Kidney epithelial cell (primary cell): ENCODE data around the gene BARX2. TPM values are rescaled to one million over a fixed set of nuclear protein-coding genes. Genes with fewer than 3 reads are reported as not detected.

Experiments
- DNase-seq: peaks from one replicate; pipeline ENCODE4 v3.0.0-alpha.2; 2010; ENCODE audit warnings: low read depth
- H3K27me3 ChIP-seq: 2 replicates; pipeline ENCODE4 v1.6.0; 2011; ENCODE audit warnings: low read length; ENCODE audit not compliant: control insufficient read depth, insufficient read depth
- H3K36me3 ChIP-seq: 2 replicates; pipeline ENCODE4 v1.5.1; 2011; ENCODE audit warnings: low read length; ENCODE audit not compliant: control insufficient read depth, insufficient read depth
- H3K4me3 ChIP-seq: 2 replicates; pipeline ENCODE4 v1.5.1; 2011; ENCODE audit warnings: low read depth, mild to moderate bottlenecking, control low read depth, low read length
- total RNA-seq: library from RNA; depleted of rRNA; stranded (reverse); fragments of >200 nt; gene quantifications from 2 replicates; pipeline ENCODE4 v1.2.3, GENCODE V29; 2015
- TF ChIP-seq, protein P1 (sequence below): IDR thresholded peaks from 2 replicates; pipeline ENCODE4 v1.5.1; 2011; ENCODE audit warnings: mild to moderate bottlenecking, moderate library complexity, low read length, control low read depth, inconsistent platforms; ENCODE audit not compliant: insufficient read depth, poor library complexity, severe bottlenecking

Gene BARX2
- total RNA-seq, 1 donor from 2014 or later: not detected

DNA sequence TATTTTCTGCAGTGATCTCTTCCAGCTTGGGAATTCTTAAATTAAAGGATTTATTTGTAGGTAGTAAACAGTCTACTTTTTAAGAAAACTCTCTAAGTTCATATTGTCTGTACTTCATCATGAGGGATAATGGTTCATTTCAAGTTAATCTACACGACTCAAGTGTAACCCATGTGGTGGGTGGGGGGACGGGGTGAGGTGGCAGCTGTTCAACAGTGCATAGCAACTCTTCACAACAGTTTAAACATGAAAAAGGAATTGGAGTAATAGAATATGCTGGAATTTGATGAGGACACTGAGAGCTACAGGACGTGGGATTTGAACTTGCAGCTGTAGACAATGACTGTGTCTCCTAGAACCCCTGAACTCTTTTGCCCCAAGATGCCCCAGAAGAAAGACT is 20.8 kb downstream of the BARX2 start:
- no peak for DNase-seq
- TF ChIP-seq, protein P1, sequence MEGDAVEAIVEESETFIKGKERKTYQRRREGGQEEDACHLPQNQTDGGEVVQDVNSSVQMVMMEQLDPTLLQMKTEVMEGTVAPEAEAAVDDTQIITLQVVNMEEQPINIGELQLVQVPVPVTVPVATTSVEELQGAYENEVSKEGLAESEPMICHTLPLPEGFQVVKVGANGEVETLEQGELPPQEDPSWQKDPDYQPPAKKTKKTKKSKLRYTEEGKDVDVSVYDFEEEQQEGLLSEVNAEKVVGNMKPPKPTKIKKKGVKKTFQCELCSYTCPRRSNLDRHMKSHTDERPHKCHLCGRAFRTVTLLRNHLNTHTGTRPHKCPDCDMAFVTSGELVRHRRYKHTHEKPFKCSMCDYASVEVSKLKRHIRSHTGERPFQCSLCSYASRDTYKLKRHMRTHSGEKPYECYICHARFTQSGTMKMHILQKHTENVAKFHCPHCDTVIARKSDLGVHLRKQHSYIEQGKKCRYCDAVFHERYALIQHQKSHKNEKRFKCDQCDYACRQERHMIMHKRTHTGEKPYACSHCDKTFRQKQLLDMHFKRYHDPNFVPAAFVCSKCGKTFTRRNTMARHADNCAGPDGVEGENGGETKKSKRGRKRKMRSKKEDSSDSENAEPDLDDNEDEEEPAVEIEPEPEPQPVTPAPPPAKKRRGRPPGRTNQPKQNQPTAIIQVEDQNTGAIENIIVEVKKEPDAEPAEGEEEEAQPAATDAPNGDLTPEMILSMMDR: no peak
- no peak overlapping the region for H3K4me3 ChIP-seq
- H3K27me3 ChIP-seq: no peaks in the 10 kb centered on the region
- no peaks in the 10 kb centered on the region for H3K36me3 ChIP-seq

DNA sequence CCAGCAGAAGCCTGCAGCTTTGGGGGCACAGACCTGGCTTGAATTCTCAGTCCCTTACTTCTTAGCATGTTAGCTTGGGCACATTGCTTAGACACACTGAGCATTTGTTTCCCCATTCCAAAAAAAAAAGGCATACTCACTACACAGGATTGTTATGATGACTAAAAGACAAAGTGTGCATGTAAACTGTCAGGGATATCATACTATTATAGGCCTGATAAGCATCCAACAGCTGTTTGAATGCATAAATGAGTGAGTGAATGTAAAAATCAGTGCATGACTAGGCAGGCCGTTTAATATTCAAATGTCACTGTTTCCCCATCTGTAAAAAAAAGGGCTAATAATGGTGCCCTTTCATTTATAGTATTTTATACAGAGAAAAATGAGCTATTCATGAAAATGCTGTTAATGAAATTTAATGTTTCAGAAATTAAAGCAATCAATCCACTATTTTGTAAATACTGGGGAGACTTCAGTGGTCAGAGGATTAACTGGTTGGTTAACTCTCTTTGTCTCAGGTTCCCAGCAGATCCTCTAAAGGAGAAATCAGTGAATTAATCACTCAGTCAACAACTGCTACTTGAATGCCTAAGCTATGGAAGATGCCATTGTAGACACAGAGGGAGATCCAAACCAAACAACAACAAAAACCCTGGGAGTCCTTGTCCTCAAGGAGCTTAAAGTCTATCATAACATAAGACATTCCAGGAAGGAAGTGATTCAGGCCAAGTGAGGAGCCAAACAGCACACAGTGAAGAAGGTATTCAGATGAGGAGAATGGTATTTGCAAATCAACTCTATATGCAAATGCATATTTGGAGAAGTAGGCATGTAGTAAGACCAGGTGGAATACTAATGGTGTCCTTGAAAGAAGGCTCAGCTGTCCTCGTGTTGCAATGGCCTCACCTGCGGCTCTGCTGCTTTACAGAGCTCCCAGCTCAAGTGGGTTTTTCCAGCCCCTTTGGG is 26.8 kb downstream of the BARX2 start:
- no peak overlapping the region for H3K4me3 ChIP-seq

DNA sequence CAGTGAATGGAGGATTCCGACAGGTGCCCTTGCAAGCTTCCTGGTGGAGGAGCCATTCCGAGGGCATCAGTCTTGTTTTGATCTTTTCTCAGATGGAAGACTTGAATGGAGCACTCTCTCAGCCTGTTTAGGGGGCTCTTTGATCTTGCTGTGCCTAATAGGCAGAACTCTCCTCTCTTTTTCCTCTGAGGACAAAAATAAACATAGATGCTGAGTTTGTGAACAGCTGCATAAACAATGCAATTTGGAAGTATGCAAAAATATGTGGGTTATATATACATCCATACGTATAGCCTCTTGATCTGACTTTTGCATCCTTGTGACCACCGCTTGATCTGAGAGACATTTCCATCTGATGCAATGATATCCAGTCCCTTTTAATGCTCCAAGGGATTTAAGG is 29.1 kb downstream of the BARX2 start:
- TF ChIP-seq, protein P1: no peak

More for the DNA sequence above, 26.8 kb downstream of the BARX2 start:
- no peaks in the 10 kb centered on the region for H3K36me3 ChIP-seq
- TF ChIP-seq, protein P1: no peak
- DNase-seq: no peak
- H3K27me3 ChIP-seq: no peaks in the 10 kb centered on the region

GRCh38 chr11:129408865-129409444 is 33.3 kb downstream of the BARX2 start:
- DNase-seq: no peak
- Histone ChIP-seq H3K27me3 (no peaks in the 10 kb centered on the region), H3K4me3 (no peak overlapping the region), H3K36me3 (no peaks in the 10 kb centered on the region)
- TF ChIP-seq, protein P1: no peak

More for the DNA sequence above, 29.1 kb downstream of the BARX2 start:
- Histone ChIP-seq H3K27me3 (no peaks in the 10 kb centered on the region), H3K36me3 (no peaks in the 10 kb centered on the region), H3K4me3 (no peak overlapping the region)
- DNase-seq: no peak

DNA sequence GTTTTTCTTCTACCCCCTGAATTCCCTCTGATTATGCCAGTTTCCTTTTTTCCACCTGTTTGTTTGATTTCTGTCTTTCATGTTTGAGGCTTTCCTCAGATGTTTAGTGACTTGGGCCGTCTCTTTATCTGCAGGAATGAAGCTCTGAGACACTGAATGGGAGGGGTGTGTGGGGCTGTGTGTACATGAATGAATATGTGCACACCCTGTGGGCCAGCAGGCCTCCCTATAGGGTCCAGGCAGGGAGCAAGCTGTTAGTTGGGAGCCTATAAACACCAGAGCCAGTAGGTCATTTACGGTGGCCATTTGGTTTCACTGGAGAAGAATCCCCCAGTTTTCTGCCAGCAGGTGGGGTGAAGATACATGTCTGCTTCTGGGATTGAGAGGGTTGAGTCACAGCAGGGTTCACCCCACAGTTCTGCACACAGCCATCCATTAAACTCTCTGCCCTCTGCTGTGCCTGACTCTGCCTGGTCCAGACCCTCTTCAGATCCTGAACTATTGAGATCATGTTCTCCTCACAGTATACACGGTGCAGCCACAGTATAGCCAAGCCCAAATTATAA is 34.8 kb downstream of the BARX2 start:
- no peaks in the 10 kb centered on the region for H3K36me3 ChIP-seq
- no peak overlapping the region for H3K4me3 ChIP-seq
- TF ChIP-seq, protein P1: no peak
- DNase-seq: no peak
- H3K27me3 ChIP-seq: no peaks in the 10 kb centered on the region
